M059J (cell line): ENCODE data around the gene ZNRF4. TPM values are rescaled to one million over a fixed set of nuclear protein-coding genes. Genes with fewer than 3 reads are reported as not detected.
"Not testable (repeated sequence)": the region's sequence is repeated elsewhere in the genome, so short reads cannot be mapped to it uniquely, and the experiment has no call there.

Experiments
- DNase-seq: peaks from one replicate; pipeline ENCODE4 v3.0.0-alpha.2; 2012; ENCODE audit warnings: low read depth
- total RNA-seq: library from RNA; depleted of rRNA; stranded (reverse); fragments of >200 nt; shearing (Covaris generic); gene quantifications from 2 replicates; pipeline ENCODE4 v1.2.3, GENCODE V29; 2014

The ZNRF4 gene
- total RNA-seq, 1 experiment from 2014 or later: not detected

DNA sequence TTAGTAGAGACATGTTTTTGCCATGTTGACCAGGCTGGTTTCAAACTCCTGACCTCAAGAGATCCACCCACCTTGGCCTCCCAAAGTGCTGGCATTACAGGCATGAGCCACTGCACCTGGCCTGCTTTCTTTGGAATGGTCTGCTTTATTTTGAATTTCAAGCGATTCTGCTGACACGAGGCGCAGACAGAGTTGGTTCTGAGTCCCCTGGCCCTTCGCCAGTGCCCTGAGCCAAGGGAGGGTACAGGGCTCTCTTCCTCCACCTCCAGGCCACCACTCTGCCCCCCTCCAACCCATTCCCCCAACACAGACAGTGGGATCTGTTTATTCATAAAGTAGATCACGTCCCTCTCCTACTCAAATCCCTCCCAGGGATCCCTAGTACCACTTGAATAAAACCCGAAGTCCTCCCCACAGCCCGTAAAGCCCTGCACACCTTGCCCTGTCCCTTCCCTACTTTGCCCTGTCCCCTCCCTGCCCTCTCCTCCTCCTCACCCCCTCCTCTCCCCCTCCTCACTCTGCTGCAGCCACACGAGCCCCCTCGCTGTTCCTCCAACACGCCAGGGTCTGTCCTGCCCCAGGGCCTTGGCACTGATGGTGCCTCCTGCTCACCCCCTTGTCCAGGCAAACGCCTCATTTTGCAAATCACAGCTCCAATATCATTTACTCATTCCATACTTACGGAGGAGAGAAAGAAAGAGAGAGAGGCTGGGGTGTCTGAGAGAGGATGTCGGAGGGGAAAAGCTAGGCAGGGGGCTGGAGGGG is 22.4 kb downstream of the ZNRF4 start:
- no peak for DNase-seq

DNA sequence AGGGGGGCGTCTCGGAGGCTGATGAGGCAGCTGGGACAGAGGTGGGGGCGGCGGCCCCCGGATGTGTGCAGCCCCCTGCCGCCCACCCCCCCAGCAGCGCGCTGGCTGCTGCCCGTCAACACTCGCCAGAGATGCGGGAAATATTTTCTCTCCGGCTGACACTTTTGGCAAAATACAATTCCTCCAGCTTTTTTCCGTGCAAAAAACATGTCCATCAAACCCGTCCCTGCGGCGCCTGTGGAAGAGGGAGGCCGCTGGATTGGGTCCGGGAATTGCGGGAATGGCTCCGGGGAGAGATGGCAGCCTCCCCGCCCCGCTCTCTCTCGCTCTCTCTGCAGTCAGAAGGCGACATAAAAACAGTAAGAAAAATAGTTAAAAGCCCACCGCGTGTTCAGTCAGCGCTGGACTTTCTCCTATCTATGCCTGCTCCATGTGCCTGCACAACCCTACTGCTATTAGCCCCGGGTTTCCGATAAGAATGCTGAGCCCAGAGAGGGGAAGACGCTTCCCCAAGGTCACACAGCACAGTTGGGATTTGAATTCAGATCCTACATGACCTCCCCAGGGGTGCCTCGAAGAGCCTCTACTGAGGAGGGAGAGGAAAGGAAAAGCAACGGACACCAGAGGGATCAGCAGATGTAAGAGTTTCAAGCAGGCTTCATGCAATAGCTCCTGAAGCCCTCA is 23.2 kb downstream of the ZNRF4 start:
- no peak for DNase-seq

DNA sequence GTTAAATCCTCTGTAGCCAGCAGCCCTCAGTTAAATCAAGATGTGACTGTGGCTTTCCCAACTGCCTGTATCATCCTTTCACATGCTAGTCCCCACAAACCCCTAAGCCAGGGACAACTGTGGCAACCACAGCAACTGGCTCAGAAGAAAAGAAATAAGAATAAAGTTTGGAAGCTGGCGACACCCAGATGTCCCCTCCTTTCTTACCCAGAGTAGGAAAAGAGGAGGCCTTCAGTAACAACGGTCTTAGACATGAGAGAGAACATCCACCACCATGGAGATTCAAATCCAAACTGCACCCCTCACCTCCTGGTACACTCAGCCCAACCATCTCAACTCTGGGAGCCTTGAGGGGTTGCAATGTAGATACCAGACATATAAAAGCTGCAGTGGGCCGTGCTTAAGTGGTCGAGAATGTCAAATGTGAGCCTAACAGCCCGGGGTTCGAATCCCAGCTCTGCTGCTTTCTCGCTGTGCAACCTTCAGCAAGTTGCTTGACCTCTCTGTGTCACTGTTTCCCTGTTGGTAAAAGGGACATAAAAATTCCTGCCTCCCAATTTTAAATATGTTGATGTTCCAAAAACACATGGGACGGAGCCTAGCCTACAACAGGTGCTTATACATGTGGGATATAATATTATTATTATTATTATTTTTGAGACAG is 23.8 kb downstream of the ZNRF4 start:
- no peak for DNase-seq

DNA sequence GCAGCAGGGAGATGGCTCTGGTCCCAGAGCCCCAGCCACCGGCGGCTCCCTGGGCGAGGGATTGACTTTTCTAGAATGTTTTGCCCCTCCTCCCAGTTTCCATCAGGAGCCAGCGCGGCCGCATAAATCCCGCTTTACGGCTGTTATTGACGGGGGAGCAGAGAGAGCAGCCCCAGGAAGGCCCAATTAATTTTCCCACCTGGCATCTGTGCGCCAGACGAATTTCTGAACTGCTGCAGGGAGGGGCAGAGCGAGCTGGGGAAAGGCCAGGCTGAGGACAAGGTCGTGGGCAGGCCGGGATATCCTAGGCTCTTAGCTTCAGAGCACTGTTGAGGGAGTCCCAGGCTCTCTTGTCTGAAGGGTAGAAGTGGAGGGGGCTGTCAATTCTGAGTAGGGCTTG is 24.7 kb downstream of the ZNRF4 start:
- DNase-seq: peak; percentile 9

DNA sequence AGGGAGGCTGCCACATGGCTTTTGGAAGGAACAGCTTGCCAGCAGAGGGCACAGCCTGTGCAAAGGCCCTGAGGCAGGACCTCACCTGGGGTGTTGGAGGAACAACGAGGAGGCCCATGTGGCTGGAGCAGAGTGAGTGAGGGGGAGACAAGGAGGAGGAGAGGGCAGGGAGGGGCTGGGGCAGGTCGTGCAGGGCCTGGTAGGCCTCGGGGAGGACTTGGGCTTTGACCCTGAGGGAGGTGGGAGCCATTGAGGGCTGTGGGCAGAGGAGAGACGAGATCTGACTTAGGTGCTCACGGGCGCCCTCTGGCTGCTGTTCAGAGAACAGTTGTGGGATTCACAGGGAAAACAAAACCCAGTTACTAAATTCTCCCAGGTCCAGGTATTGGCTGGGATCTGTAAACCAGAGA is 25.2 kb downstream of the ZNRF4 start:
- DNase-seq: peak; percentile 31

DNA sequence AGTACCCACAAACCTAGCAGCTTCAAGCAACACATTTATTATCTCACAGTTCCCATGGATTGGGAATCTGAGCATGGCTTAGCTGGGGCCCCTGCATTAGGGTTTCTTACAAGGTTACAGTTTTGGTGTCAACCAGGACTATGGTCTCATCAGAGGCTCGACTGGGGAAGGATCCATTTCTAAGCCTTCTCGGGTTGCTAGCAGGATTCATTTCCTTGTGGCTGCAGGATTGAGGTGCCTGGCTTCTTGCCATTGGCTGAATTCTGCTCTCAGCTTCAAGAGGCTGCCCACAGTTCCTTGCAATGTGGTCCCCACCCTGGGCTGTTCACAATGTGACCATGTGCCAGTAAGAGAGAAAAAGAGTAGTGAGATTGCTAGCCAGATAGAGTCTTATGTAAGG is 26.7 kb downstream of the ZNRF4 start:
- DNase-seq: no peak

DNA sequence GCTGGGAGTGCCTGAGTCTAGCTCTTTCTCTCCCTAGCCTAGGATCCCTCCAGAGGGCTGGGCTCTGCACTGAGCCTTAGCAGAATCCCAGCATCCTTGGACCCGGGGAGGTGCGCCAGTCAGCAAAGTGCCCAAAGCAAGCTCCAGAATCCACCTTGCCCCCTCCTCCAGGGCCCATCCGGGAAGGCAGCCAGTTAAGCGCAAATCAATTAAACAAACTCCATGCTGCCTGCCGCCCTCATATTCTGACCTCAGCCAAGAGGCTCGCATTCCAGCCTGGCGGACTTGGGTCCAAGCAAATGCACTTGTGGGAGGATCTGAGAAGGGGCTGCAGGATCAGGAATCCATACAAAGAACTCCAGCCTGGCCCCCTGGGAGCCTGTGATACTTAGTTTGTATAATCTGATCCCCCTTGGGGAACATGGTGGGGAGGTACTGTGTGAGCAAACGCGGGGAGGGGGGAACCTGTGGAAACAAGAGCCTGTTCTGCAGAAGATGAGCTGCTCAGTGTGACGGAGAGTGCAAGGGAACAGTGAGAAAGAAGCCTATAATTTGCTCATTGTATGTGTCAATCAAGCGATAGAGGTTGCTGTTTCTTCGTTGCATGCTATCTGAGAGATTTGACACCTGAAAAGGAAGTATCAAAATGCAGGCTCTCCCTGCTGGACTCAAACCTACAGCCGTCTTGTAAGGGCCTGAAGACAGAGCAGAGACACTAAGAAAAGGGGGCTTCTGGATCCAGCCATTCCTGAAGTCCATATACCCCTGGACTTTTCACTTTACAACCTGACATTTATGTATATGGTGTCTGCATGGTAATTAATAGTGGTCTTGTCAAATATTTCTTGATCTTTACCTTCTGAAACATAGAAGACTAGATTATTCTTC is 29.4 kb downstream of the ZNRF4 start:
- DNase-seq: peak; percentile 36

DNA sequence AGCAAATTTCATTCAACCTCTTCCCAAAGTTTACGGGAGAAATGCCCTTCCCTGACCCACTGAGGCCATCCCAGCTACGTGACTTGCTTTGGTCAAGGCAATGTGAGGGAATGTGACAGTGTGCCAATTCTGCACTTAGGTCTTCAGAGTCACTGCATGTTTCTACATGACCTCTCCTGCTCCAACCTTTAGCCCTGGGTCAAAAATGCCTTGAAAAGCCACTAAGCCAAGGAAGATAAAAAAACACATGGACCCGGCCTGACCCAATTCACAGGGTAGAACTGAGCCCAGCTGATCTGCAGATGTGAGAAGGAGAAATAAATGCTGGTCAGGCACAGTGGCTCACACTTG is 30.0 kb downstream of the ZNRF4 start:
- no peak for DNase-seq

DNA sequence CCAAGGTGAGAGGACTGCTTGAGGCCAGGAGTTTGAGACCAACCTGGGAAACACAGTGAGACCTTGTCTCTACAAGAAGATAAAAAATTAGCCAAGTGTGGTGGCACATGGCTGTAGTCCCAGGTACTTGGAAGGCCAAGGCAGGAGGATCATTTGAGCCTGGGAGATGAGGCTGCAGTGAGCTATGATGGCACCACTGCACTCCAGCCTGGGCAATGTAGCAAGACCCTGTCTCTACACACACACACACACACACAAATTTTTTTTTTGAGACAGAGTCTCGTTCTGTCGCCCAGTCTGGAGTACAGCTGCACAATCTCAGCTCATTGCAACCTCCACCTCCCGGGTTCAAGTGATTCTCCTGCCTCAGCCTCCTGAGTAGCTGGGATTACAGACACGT is 30.4 kb downstream of the ZNRF4 start:
- DNase-seq: not testable (repeated sequence)

DNA sequence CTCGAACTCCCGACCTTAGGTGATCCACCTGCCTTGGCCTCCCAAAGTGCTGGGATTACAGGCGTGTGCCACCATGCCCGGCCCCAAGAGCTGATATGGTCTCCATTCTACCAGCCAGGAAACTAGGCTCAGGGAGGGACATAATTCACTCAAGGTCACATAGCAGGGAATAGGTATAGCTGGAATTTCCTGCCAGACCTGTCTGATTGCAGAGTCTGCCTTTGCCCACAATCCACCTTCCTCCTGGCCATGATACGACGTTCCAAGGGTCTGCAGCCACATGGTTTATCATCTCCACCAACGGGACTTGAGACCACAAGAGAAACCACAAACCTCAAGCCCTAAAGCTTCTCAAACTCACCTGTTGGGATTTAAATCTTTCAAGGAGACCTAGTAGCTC is 32.0 kb downstream of the ZNRF4 start:
- DNase-seq: no peak

DNA sequence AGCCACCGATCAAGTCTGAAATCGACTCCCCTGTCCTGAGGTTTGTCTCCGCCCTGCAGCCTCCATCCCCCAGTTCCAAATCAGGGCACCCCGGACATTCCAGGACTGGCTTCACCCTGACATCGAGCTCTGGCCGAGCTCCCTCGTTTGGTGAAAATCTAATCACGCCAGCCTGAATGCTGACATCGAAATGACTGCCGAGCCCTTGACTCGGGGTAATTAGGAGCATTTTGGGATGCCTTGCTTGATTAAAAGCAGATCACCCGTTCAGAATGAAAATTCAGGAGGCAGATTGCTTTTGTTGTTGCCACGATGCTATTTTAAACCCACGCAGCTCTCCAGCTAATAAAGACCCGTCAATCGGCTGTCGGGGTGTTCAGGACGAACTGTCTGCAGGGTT is 34.3 kb downstream of the ZNRF4 start:
- DNase-seq: no peak

DNA sequence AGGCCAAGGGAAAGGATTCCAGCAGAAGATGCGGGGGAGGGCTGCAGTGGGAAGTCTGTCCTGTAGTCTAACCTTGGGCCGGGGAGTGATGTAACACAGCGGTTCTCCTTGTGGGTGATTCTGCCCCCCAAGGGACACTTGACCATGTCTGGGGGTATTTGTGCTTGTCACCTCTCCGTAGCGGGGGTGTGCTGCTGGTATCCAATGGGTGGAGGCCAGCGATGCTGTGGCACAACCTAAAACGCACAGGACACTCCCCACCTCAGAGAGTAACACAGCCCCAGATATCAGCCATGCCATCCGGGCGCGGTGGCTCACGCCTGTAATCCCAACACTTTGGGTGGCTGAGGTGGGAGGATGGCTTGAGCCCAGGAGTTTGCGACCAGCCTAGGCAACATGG is 36.3 kb downstream of the ZNRF4 start:
- no peak for DNase-seq

DNA sequence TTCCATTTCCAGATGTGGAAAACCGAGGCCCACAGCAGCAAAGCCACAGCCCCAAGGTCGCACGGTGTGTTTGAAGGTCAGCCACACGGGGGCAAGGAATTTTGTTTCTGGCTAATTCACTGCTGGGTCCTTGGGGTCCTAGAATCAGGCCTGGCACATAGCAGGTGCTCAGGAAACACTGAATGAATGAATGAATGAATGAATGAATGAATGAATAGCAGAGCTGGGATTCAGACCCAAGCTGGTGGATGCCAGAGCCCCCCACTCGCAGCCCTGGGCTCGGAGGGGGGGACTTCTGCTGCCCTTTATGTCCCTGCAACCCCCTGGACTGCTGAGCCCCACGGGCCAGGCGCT is 37.0 kb downstream of the ZNRF4 start:
- DNase-seq: no peak

DNA sequence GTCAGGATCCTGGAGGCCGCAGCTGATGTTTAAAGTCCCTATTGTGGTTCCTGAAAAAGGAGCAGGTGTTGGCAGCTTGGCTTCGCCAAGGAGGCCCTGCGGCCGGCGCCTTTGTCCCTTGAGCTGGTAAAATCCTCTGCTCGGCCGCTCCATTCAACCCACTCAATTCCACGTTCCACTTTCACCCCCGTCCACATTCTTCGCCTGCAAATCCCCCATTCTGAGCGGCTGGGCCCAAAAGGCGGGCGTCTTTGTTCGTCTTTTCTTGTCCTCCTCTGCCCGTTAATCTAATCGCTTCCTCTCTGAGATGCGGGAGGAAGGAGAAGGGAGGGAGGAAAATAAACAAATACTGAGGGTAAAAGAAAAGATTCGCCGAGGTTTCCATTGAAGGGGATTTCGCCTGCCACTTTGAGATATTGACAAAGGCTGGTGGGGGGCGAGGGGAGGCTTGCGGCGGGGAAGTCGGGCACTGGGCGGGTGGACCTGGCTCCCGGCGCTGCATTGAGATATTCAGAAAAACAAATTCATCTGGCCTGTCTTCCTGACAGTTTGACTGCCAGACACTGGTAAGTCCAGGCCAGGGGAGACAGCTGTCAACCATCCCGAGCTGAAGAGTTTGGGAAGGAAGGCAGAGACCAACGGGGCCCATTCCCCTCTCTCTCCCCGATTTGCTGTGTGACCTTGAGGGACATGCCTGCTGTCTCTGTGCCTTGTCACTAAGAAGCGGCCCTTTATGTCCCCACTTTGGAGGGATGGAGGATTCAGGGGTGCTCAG is 37.6 kb downstream of the ZNRF4 start:
- DNase-seq: no peak

DNA sequence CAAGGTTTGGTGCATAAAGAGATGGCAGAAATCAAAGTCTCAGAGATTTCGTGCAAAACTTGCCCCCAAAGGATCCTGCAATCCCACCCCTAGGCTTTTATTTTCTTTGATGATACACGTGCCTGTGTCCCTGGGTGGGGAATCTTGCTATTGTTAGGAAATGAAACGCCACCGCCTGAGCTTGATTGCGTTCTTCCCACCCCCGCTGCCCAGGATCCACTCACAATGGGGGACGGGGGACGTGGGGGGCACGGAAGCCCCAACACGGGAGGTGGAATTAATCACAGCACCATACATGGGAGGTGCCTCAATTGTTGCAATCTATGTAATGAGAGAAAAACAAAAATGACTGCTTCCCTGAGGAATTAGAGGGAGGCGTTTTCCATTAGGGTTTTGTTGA is 39.6 kb downstream of the ZNRF4 start:
- no peak for DNase-seq

DNA sequence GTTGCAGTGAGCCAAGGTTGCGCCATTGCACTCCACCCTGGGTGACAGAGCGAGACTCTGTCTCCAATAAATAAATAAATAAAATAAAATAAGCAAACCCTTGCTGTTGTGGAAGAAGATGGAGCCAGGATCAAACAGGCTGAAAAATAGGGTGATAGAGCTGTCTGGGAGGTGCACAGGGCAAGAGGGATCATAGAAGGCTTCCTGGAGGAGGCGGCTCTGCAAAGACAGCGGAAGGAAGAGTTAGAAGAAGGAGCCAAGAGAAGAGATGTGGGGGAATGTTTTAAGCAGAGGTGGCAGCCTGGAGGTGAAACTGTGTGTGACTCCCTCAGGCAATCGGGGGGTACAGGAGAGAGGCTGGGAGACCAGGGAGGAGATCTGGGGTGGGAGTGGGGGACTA is 40.6 kb downstream of the ZNRF4 start:
- DNase-seq: no peak

DNA sequence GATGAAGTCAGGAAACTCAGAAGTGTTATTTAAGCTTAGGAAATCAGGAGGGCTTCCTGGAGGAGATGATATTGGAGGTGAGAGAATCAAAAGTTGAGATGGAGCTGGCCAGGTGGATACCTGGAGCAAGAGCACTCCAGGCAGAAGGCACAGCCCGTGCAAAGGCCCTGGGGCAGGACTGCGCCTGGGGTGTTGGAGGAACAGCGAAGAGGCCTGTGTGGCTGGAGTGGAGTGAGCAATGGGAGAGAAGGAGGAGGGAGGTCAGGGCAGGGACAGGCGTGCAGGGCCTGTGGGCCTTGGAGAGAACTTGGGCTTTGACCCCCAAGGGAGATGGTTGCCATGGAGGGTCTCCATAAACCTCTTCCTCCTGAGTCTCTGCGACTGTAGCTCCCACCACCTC is 42.1 kb downstream of the ZNRF4 start:
- no peak for DNase-seq

DNA sequence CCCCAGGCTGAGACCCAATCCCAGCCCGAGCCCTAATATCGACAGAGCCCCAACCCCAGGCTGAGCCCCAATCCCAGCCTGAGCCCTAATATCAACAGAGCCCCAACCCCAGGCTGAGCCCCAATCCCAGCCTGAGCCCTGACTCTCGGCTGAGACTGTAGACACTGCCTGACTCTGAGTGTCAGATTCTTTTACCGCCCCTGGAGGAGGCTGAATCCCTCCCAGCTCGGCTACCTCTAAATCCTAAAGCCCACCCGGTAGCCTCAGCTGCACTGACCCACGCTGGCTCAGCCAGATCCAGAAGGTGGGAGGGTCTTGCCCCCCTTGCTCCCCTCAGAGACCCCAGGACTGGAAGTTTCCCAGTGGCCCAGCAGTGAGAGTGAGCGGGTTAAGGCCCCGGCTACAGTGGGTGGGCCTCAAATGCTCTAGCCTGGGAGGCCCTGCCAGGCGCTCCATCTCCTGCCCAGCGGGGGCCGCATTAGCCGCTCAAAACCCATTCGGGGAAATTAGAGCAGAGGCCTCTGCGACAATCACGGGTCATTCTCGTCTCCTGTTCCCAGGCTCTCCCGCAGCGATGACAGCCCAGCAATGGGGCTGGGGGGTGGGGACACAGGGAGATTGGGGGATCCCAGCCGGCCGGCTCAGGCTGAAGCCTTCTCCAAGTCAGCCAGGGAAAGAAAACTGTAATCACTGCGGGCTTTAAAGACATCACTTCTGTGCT is 43.8 kb downstream of the ZNRF4 start:
- no peak for DNase-seq

DNA sequence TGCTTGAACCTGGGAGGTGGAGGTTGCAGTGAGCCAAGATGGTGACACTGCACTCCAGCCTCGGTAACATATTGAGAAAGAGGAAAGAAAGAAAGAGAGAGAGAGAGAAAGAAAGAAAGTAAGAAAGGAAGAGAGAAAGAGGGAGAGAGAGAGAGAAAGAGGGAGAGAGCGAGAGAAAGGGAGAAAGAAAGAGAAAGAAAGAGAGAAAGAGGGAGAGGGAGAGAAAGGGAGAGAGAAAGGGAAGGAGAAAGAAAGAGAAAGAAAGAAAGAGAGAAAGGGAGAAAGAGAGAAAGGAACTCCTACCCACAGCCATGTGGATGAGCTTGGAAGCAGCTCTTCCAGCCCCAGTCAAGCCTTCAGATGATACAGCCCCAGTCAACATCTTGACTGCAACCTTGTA is 46.7 kb downstream of the ZNRF4 start:
- no peak for DNase-seq

DNA sequence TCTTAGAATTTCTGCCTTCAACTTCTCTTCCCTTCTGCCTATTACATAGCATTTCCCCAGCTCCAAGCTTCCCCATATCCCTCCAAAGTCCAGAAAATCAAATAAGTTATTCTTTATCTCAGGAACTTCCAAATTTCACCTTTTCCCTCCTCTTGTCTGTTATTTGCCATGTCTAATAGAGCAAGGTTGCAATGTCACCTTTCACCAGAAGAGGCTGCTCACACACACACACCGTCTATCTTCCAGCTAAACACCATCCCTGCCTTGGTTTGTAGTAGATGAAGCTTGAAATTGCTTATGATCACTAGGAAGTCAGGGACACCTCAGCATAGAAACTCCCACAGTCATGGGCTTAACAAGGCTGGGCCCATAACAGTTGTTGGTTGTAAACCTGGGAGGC is 48.4 kb downstream of the ZNRF4 start:
- DNase-seq: no peak

DNA sequence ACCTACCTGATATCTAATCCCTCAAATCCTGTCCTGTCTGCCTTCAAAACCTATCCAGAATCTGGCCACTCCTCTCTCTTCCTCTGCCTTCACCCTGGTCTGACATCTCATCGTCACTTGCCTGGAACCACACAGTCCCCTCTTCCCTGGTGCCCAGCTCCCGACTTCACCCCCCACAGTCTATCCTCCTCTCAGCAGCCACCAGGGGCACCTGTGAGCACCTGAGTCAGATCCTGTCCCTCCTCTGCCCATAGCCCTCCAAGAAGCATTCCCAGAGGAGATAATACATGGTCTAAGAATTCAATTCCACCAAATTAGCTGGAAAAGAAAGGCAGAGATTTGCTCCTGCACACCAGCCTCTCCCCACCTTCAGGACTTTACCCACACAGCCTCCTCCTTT is 48.9 kb downstream of the ZNRF4 start:
- no peak for DNase-seq
